ENCODE measurements around the gene EGFL7. TPM values are rescaled to one million over a fixed set of nuclear protein-coding genes. Genes with fewer than 3 reads are reported as not detected.

The EGFL7 gene
- total RNA-seq, 1 experiment from 2014 or later: 53.1 TPM

- H3K4me2 ChIP-seq: no peak overlapping the region
- no peak for DNase-seq
- BruUV-seq (replicated peaks): no TSS peak
- no peak overlapping the region for H2AFZ ChIP-seq
- no peaks in the 10 kb centered on the region for H4K20me1 ChIP-seq (ENCODE audit: insufficient read depth)
- no peak overlapping the region for H3K4me3 ChIP-seq
- H3K27me3 ChIP-seq (ENCODE audit: insufficient read depth, low read depth): no peaks in the 10 kb centered on the region
- no peaks in the 10 kb centered on the region for H3K9me2 ChIP-seq (ENCODE audit: insufficient read depth)
- no peak overlapping the region for H3K27ac ChIP-seq
- no peak for TF ChIP-seq EZH2 (IDR thresholded peaks at IDR 0.05; ENCODE audit: low read depth)
- no peak for TF ChIP-seq CTCF (conservative IDR thresholded peaks at IDR 0.05)
- H3K36me3 ChIP-seq (ENCODE audit: low read depth): no peaks in the 10 kb centered on the region
- H3K4me1 ChIP-seq (replicated peaks; ENCODE audit: insufficient read depth): 0 out of 2 replicates have a peak, but pooled peaks cover 4% of the 10 kb centered on the region
- H3K9me3 ChIP-seq (ENCODE audit: insufficient read depth, low read depth): no peaks in the 10 kb centered on the region
- H3K79me2 ChIP-seq (ENCODE audit: low read depth): no peaks in the 10 kb centered on the region
- intact Hi-C loops (cut with micrococcal nuclease; ENCODE audit: unreplicated experiment): no loop called here
- POLR2A ChIA-PET (ENCODE audit: unreplicated experiment): no interaction called here
- CTCF ChIA-PET: no interaction called here
- H3F3A ChIP-seq (ENCODE audit: insufficient read depth, low read depth): no peaks in the 10 kb centered on the region
These were observed 45.6 kb upstream of the EGFL7 start for GRCh38 chr9:136616948-136617695.

GRCh38 chr9:136617746-136618579 lies 44.8 kb upstream of the EGFL7 start:
- BruUV-seq (replicated peaks): no TSS peak
- intact Hi-C loops (cut with micrococcal nuclease; ENCODE audit: unreplicated experiment): no loop called here
- Histone ChIP-seq H3K27ac (no peak overlapping the region), H3K4me3 (no peak overlapping the region), H4K20me1 (ENCODE audit: insufficient read depth) (no peaks in the 10 kb centered on the region), H2AFZ (no peak overlapping the region), H3K4me1 (replicated peaks; ENCODE audit: insufficient read depth) (0 out of 2 replicates have a peak, but pooled peaks cover 4% of the 10 kb centered on the region), H3K4me2 (no peak overlapping the region), H3K79me2 (ENCODE audit: low read depth) (no peaks in the 10 kb centered on the region), H3K9me3 (ENCODE audit: insufficient read depth, low read depth) (no peaks in the 10 kb centered on the region), H3K36me3 (ENCODE audit: low read depth) (no peaks in the 10 kb centered on the region), H3F3A (ENCODE audit: insufficient read depth, low read depth) (no peaks in the 10 kb centered on the region), H3K27me3 (ENCODE audit: insufficient read depth, low read depth) (no peaks in the 10 kb centered on the region), H3K9me2 (ENCODE audit: insufficient read depth) (no peaks in the 10 kb centered on the region)
- no peak for DNase-seq
- ChIA-PET POLR2A (ENCODE audit: unreplicated experiment) (no interaction called here), CTCF (no interaction called here)
- TF ChIP-seq EZH2 (IDR thresholded peaks at IDR 0.05; ENCODE audit: low read depth) (no peak), CTCF (conservative IDR thresholded peaks at IDR 0.05) (no peak)

- TF ChIP-seq EZH2 (IDR thresholded peaks at IDR 0.05; ENCODE audit: low read depth): no peak
- TF ChIP-seq CTCF (conservative IDR thresholded peaks at IDR 0.05): no peak
- Histone ChIP-seq H3K9me3 (ENCODE audit: insufficient read depth, low read depth) (no peaks in the 10 kb centered on the region), H3K27me3 (ENCODE audit: insufficient read depth, low read depth) (no peaks in the 10 kb centered on the region), H3K4me3 (no peak overlapping the region), H3K36me3 (ENCODE audit: low read depth) (no peaks in the 10 kb centered on the region), H3K4me2 (no peak overlapping the region), H2AFZ (no peak overlapping the region), H3K9me2 (ENCODE audit: insufficient read depth) (no peaks in the 10 kb centered on the region), H3K79me2 (ENCODE audit: low read depth) (no peaks in the 10 kb centered on the region), H3K4me1 (replicated peaks; ENCODE audit: insufficient read depth) (0 out of 2 replicates have a peak, but pooled peaks cover 4% of the 10 kb centered on the region), H3F3A (ENCODE audit: insufficient read depth, low read depth) (no peaks in the 10 kb centered on the region), H4K20me1 (ENCODE audit: insufficient read depth) (no peaks in the 10 kb centered on the region), H3K27ac (no peak overlapping the region)
- ChIA-PET POLR2A (ENCODE audit: unreplicated experiment) (no interaction called here), CTCF (no interaction called here)
- intact Hi-C loops (cut with micrococcal nuclease; ENCODE audit: unreplicated experiment): no loop called here
- no peak for DNase-seq
- BruUV-seq (replicated peaks): no TSS peak
These were observed 43.9 kb upstream of the EGFL7 start for GRCh38 chr9:136618580-136619547.
